ENCODE results near the gene DSC2.

GRCh38 chr18:31105733-31106132 is 3.5 kb upstream of the DSC2 start:
- TF ChIP-seq, protein P1, sequence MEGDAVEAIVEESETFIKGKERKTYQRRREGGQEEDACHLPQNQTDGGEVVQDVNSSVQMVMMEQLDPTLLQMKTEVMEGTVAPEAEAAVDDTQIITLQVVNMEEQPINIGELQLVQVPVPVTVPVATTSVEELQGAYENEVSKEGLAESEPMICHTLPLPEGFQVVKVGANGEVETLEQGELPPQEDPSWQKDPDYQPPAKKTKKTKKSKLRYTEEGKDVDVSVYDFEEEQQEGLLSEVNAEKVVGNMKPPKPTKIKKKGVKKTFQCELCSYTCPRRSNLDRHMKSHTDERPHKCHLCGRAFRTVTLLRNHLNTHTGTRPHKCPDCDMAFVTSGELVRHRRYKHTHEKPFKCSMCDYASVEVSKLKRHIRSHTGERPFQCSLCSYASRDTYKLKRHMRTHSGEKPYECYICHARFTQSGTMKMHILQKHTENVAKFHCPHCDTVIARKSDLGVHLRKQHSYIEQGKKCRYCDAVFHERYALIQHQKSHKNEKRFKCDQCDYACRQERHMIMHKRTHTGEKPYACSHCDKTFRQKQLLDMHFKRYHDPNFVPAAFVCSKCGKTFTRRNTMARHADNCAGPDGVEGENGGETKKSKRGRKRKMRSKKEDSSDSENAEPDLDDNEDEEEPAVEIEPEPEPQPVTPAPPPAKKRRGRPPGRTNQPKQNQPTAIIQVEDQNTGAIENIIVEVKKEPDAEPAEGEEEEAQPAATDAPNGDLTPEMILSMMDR (IDR thresholded peaks at IDR 0.05), result no peak
- TF ChIP-seq ZFX (IDR thresholded peaks at IDR 0.05; ENCODE audit: borderline replicate concordance), result no peak
